ENCODE results near the gene PDE7B.

GRCh38 chr6:136095986-136096385 is 244.5 kb downstream of the PDE7B start:
- TF ChIP-seq SIN3A (IDR thresholded peaks at IDR 0.05; ENCODE audit: borderline replicate concordance, insufficient read depth, low read length) (no peak), REST (IDR thresholded peaks at IDR 0.05; ENCODE audit: insufficient read depth in 1 of 2, low read depth in 2 of 2, low read length in 2 of 2) (no peak), POLR2AphosphoS5 (IDR thresholded peaks at IDR 0.05; ENCODE audit: low read depth, low read length) (no peak), FOXP2 (optimal IDR thresholded peaks at IDR 0.05; ENCODE audit: borderline replicate concordance, extremely low read depth, extremely low read length, insufficient read depth) (no peak)

Data from PFSK-1 (cell line).